Activated naive CD8-positive, alpha-beta T cell treated with anti-CD3 and anti-CD28 coated beads for 36 hours (primary cell): ENCODE data around the gene BCAM. TPM values are rescaled to one million over a fixed set of nuclear protein-coding genes. Genes with fewer than 3 reads are reported as not detected.
A peak's percentile ranks its signal among the peaks of the same experiment; 100 is the strongest.
"Not testable (repeated sequence)": the region's sequence is repeated elsewhere in the genome, so short reads cannot be mapped to it uniquely, and the experiment has no call there.

Experiments
- DNase-seq: peaks from one replicate; pipeline ENCODE4 v3.0.0; 2021
- H3K27ac Mint-ChIP-seq: one replicate; pipeline ENCODE4 v1.8.0; 2022; ENCODE audit warnings: mild to moderate bottlenecking, moderate library complexity, mixed read lengths
- H3K27me3 Mint-ChIP-seq: one replicate; pipeline ENCODE4 v1.8.0; 2022; ENCODE audit warnings: mild to moderate bottlenecking, mixed read lengths
- H3K36me3 Mint-ChIP-seq: one replicate; pipeline ENCODE4 v1.8.0; 2021; ENCODE audit warnings: mild to moderate bottlenecking, mixed read lengths
- H3K4me1 Mint-ChIP-seq: one replicate; pipeline ENCODE4 v1.8.0; 2021; ENCODE audit warnings: mixed read lengths
- H3K4me3 Mint-ChIP-seq: one replicate; pipeline ENCODE4 v1.8.0; 2022; ENCODE audit warnings: mild to moderate bottlenecking, moderate library complexity, mixed read lengths
- H3K9me3 Mint-ChIP-seq: one replicate; pipeline ENCODE4 v1.8.0; 2022; ENCODE audit warnings: mixed read lengths
- total RNA-seq, 2 experiments: library from RNA; stranded (reverse); gene quantifications; one replicate each; pipeline ENCODE4 v1.2.3, GENCODE V29; 2021

Gene BCAM
- total RNA-seq, 2 experiments from 2014 or later, result not detected

DNA sequence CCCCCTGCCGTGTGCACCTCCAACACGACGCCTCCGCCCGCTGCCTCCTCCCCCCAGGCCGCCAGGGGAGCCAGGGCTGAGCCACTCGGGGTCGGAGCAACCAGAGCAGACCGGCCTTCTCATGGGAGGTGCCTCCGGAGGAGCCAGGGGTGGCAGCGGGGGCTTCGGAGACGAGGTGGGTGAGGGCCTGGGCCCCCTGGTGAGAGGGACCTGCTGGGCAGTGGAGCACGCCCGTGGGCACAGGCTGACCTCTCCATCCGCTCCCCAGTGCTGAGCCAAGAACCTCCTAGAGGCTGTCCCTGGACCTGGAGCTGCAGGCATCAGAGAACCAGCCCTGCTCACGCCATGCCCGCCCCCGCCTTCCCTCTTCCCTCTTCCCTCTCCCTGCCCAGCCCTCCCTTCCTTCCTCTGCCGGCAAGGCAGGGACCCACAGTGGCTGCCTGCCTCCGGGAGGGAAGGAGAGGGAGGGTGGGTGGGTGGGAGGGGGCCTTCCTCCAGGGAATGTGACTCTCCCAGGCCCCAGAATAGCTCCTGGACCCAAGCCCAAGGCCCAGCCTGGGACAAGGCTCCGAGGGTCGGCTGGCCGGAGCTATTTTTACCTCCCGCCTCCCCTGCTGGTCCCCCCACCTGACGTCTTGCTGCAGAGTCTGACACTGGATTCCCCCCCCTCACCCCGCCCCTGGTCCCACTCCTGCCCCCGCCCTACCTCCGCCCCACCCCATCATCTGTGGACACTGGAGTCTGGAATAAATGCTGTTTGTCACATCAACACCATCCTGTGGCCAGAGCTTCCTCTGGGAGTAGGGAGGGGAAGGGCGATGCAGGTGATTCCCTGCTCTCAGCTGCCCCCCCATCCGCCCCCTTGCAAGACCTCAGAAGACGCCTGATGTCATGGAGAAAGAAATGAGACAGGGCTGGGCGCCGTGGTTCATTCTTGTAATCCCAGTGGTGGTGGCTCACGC is 12.0 kb downstream of the BCAM start:
- H3K9me3 Mint-ChIP-seq, result no peaks in the 10 kb centered on the region
- no peaks in the 10 kb centered on the region for H3K4me1 Mint-ChIP-seq
- no peaks in the 10 kb centered on the region for H3K36me3 Mint-ChIP-seq

DNA sequence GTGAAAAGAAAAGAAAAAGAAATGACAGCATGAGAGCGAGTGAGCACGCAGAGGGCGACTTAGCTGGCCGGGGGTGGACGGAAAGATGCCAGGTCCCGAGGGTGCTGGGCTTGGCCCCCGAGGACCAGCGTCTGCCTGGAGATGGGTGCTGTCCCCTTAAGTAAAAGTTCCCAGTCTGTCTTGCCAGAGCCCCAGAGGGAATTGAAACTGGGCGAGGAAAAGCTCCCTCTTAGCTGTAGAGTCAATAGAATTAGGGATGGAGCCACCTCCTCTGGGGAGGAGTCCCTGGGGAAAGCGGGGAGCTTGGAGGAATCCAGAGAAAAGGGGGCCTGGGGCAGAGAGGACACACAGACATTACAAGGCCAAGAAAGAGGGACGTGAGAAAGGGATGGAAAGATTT is 13.3 kb downstream of the BCAM start:
- no peak for DNase-seq
- H3K4me3 Mint-ChIP-seq, result no peak overlapping the region
- no peak overlapping the region for H3K27ac Mint-ChIP-seq

More for the DNA sequence above, 12.0 kb downstream of the BCAM start:
- DNase-seq, result no peak
- no peak overlapping the region for H3K27ac Mint-ChIP-seq
- no peak overlapping the region for H3K4me3 Mint-ChIP-seq
- peaks cover 3% of the 10 kb centered on the region for H3K27me3 Mint-ChIP-seq

DNA sequence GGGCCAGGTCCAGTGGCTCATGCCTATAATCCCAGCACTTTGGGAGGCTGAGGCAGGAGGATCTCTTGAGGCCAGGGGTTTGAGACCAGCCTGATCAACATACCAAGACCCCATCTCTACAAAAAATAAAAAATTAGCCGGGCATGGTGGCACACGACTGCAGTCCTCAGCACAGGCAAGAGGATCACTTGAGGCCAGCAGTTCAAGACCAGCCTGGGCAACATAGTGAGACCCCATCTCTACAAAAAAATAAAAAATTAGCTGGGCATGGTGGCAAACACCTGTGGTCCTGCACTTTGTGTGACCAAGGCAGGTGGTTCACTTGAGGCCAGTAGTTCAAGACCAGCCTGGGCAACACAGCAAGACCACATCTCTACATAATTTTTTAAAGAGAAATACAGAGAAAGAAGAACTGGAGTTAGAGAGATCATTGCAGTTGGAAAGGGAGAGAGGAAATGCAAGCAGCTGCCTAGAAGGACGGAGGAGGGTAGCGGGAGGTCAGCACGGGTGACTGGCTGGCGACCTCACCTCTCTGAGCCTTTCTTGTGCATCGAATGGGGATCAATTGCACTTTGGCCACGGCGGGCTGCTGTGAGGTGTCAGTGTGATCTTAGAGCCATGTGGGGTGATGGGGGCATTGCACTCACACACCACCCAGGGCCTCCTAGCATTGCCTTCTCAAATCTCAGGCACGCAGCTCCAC is 13.9 kb downstream of the BCAM start:
- Mint-ChIP-seq H3K27ac (no peak overlapping the region), H3K4me3 (no peak overlapping the region), H3K27me3 (peaks cover 10% of the 10 kb centered on the region), H3K36me3 (no peaks in the 10 kb centered on the region), H3K4me1 (no peaks in the 10 kb centered on the region), H3K9me3 (no peaks in the 10 kb centered on the region)
- no peak for DNase-seq

More for the DNA sequence above, 13.3 kb downstream of the BCAM start:
- H3K9me3 Mint-ChIP-seq, result no peaks in the 10 kb centered on the region
- H3K36me3 Mint-ChIP-seq, result no peaks in the 10 kb centered on the region
- no peaks in the 10 kb centered on the region for H3K4me1 Mint-ChIP-seq
- peaks cover 7% of the 10 kb centered on the region for H3K27me3 Mint-ChIP-seq

DNA sequence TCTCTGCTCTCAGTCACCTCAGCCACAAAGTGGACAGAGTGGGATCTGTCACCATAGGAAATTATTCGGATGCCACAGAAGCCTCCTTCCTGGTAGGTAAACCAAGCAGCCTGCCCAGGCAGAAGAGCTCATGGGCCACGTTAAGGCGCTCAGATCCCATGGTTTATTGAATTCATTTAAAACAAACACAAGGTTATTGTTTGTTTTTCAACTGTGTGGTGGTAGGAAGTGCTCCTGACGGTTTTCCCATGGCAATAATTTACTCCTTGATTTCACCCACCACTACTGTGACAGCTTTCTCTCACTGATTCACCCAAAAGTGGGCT is 14.4 kb downstream of the BCAM start:
- no peak overlapping the region for H3K4me3 Mint-ChIP-seq
- no peaks in the 10 kb centered on the region for H3K9me3 Mint-ChIP-seq
- no peak for DNase-seq
- no peaks in the 10 kb centered on the region for H3K36me3 Mint-ChIP-seq
- no peak overlapping the region for H3K27ac Mint-ChIP-seq
- H3K4me1 Mint-ChIP-seq, result no peaks in the 10 kb centered on the region
- peaks cover 10% of the 10 kb centered on the region for H3K27me3 Mint-ChIP-seq

DNA sequence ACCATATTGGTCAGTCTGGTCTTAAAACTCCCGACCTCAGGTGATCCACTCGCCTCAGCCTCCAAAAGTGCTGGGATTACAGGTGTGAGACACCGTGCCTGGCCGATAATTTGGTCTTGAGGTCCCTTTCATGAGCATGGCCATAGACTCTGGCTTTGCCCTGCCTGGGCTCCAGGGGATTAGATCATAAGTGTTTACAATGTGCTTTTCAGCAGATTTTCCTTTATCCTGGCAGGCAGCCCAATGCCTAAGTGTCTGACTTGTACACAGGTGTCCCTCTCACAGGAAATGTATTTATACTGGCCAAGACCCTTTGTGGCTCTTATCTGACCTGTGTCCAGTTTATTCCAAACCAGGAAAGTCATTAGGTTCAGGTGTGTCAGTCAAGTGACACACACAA is 15.9 kb downstream of the BCAM start:
- H3K4me3 Mint-ChIP-seq, result no peak overlapping the region
- DNase-seq, result no peak
- no peaks in the 10 kb centered on the region for H3K4me1 Mint-ChIP-seq
- no peaks in the 10 kb centered on the region for H3K9me3 Mint-ChIP-seq
- H3K27me3 Mint-ChIP-seq, result peaks cover 10% of the 10 kb centered on the region
- H3K27ac Mint-ChIP-seq, result no peak overlapping the region
- H3K36me3 Mint-ChIP-seq, result no peaks in the 10 kb centered on the region

DNA sequence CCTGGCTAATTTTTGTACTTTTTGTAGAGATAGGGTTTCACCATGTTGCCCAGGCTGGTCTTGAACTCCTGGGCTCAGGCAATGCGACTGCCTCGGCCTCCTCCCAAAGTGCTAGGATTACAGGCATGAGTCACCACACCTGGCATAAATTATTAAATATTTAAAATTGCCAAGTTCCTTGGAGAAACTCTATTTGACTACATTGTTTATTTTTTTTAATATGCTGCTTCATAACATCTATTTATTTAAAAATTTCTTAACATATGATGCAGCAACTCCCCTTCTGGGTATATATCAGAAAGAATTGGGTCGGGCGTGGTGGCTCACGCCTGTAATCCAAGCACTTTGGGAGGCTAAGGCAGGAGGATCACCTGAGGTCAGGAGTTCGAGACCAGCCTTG is 24.0 kb downstream of the BCAM start:
- not testable (repeated sequence) for H3K27me3 Mint-ChIP-seq, H3K36me3 Mint-ChIP-seq, DNase-seq, H3K4me1 Mint-ChIP-seq, H3K27ac Mint-ChIP-seq, H3K9me3 Mint-ChIP-seq, H3K4me3 Mint-ChIP-seq

DNA sequence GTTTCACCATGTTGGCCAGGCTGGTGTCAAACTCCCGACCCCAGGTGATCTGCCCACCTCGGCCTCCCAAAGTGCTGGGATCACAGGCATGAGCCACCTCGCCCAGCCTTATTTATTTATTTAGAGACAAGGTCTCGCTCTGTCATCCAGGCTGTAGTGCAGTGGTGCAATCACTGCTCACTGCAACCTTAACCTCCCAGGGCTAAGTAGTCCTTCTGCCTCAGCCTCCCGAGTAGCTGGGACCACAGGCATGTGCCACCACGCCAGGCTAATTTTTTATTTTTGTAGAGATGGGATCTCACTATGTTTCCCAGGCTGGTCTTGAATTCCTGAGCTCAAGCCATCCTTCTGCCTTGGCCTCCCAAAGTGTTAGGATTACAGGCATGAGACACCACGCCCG is 25.5 kb downstream of the BCAM start:
- H3K27me3 Mint-ChIP-seq, H3K27ac Mint-ChIP-seq, DNase-seq, H3K4me1 Mint-ChIP-seq, H3K36me3 Mint-ChIP-seq, H3K9me3 Mint-ChIP-seq, H3K4me3 Mint-ChIP-seq: not testable (repeated sequence)

DNA sequence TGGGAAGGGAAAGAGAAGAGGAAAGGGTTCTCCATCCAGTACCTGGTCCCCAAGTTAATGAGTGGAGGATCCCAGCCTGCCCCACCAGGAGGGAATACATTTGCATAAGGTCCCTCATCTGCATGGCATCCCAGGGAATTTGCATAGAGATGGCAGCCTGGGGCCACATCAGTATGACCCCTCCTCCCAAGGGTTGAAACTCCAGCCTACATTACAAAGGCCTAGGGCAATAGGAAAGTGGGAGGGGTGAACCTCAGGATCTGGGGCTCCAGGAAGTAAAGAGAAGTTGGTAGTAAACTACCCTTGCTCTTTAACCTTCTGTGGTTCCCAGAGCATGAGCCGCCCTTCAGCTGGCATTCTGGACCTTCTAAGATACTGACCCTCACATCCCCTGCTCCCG is 30.4 kb downstream of the BCAM start:
- Mint-ChIP-seq H3K4me1 (peaks cover 2% of the 10 kb centered on the region), H3K36me3 (no peaks in the 10 kb centered on the region), H3K27ac (no peak overlapping the region), H3K9me3 (no peaks in the 10 kb centered on the region), H3K4me3 (no peak overlapping the region), H3K27me3 (peaks cover 8% of the 10 kb centered on the region)
- DNase-seq, result no peak

DNA sequence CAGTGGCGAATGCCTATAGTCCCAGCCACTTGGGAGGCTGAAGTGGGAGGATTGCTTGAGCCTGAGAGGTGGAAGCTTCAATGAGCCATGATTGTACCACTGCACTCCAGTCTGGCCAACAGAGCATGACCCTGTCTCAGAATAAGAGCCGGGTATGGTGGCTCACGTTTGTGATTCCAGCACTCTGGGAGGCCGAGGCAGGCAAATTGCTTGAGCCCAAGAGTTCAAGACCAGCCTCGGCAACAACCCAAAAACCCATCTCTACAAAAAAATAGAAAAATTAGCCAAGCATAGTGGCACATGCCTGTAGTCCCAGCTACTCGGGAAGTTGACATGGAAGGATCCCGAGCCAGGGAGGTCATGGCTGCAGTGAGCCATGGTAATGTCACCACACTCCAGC is 31.9 kb downstream of the BCAM start:
- Mint-ChIP-seq H3K27me3 (peaks cover 11% of the 10 kb centered on the region), H3K36me3 (no peaks in the 10 kb centered on the region), H3K4me3 (no peak overlapping the region), H3K4me1 (peaks cover 10% of the 10 kb centered on the region), H3K9me3 (no peaks in the 10 kb centered on the region), H3K27ac (no peak overlapping the region)
- DNase-seq, result no peak

DNA sequence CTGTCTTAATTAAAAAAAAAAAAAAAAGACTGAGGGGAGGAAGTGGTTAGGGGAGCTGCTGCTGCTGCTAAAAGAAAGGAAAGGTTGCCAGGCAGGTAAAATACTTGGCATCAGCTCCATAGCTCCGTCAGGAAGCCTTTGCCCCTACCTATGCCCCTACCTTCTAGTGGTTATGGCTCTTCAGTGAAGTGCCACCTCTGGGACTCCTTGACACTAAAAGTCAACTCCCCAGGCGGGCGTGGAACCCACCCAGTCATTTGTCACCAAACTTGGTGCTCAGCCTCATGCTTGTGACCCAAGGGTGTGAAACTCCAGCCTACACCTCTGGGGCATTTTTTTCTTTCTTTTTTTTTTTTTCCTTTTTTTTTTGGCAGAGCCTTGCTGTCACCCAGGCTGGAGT is 32.3 kb downstream of the BCAM start:
- no peak for DNase-seq
- no peak overlapping the region for H3K4me3 Mint-ChIP-seq
- H3K27me3 Mint-ChIP-seq, result peaks cover 15% of the 10 kb centered on the region
- no peaks in the 10 kb centered on the region for H3K9me3 Mint-ChIP-seq
- no peaks in the 10 kb centered on the region for H3K36me3 Mint-ChIP-seq
- H3K27ac Mint-ChIP-seq, result no peak overlapping the region
- H3K4me1 Mint-ChIP-seq, result peaks cover 10% of the 10 kb centered on the region

DNA sequence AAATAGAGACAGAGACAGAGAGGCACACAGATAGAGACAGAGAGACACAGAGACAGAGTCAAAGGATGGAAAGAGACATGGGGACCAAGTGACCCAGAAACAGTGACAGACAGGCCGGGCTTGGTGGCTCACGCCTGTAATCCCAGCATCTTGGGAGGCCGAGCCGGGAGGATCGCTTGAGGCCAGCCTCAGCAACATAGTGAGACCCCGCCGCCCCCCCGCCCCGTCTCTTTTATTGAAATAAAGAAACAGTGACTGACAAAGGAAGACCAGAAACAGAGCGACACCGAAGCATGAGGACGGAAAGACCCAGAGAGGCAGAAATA is 36.3 kb downstream of the BCAM start:
- peaks cover 43% of the 10 kb centered on the region for H3K27me3 Mint-ChIP-seq
- no peaks in the 10 kb centered on the region for H3K9me3 Mint-ChIP-seq
- H3K4me3 Mint-ChIP-seq, result peak overlapping the region; percentile 88
- H3K4me1 Mint-ChIP-seq, result peaks cover 19% of the 10 kb centered on the region
- H3K36me3 Mint-ChIP-seq, result no peaks in the 10 kb centered on the region
- peak overlapping the region; percentile 1 for H3K27ac Mint-ChIP-seq
- no peak for DNase-seq

DNA sequence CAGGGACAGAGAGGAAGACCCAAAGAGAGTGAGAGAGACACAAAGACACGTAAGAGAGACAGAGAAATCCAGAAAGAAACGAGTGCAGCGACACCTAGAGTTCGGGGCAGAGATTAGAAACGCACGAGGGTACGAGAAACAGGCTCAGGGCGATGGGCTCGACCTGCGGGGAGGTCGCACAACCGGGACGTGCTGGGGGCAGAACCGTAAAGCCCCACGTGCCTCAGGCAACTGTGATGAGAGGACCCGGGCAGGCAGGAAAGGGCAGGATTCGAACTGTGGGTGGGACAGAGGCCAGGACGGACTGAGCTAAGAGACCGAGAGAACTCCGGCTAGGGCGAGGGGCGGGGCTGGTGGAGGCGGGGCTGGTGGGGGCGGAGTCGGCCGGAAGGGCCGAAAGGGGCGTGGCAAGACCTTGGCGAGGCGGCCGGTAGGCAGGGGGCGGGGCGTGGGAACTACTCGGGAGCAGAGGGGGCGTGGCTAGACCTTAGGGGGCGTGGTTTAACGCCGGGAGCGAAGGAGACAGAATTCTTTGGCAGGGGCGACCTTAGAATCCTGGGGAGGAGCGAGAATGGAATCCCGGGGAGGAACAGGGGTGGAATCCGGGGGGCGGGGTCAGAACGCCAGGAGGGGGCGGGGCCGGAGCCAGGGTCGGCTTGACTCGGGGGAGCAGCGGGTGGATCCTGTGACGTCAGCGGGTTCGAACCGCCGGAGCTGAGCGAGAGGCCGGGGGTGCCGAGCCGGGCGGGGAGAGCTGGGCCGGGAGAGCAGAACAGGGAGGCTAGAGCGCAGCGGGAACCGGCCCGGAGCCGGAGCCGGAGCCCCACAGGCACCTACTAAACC is 36.9 kb downstream of the BCAM start, which contains the start of gene NECTIN2:
NECTIN2 (plus strand) TSS at position 686 of the 843 bp plus-strand sequence. CDS start 229 bp downstream, outside the sequence.
- Mint-ChIP-seq H3K27ac (peak within 1 kb of the TSS; percentile 1), H3K36me3 (no peaks in the 10 kb centered on the region), H3K4me1 (peaks cover 19% of the 10 kb centered on the region), H3K4me3 (peak within 1 kb of the TSS; percentile 88), H3K27me3 (peaks cover 43% of the 10 kb centered on the region), H3K9me3 (no peaks in the 10 kb centered on the region)
- DNase-seq, result peak; percentile 89

DNA sequence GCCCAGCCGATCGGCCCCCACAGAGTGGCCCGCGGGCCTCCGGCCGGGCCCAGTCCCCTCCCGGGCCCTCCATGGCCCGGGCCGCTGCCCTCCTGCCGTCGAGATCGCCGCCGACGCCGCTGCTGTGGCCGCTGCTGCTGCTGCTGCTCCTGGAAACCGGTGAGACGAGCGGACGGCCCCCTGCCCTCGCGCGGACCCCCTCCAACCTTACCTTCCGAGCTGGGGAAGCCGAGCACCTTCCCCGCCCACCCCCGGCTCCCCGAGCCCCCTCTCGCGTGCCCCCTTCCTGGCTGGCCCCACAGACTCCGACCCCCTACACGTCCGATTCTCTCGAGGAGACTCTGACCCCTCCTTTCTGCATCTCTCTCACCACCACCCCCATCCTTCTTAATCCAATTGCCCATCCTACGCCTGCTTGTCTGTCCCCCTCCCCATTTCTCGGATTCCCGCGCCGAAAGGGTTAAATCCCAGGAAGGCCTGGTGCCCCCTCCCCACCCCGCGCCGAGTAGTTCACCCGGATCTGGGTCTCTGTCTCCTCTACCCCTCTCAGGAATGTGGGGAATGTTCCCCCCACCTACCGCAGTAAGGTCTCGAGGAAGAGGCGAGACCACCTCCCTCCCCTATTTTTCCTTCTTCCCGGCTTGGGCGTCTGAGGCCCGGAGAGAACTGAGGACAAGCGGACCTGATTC is 37.7 kb downstream of the BCAM start:
- no peak for DNase-seq
- Mint-ChIP-seq H3K27ac (no peak overlapping the region), H3K9me3 (no peaks in the 10 kb centered on the region), H3K27me3 (peaks cover 43% of the 10 kb centered on the region), H3K4me3 (peak overlapping the region; percentile 71), H3K4me1 (peaks cover 16% of the 10 kb centered on the region), H3K36me3 (no peaks in the 10 kb centered on the region)

DNA sequence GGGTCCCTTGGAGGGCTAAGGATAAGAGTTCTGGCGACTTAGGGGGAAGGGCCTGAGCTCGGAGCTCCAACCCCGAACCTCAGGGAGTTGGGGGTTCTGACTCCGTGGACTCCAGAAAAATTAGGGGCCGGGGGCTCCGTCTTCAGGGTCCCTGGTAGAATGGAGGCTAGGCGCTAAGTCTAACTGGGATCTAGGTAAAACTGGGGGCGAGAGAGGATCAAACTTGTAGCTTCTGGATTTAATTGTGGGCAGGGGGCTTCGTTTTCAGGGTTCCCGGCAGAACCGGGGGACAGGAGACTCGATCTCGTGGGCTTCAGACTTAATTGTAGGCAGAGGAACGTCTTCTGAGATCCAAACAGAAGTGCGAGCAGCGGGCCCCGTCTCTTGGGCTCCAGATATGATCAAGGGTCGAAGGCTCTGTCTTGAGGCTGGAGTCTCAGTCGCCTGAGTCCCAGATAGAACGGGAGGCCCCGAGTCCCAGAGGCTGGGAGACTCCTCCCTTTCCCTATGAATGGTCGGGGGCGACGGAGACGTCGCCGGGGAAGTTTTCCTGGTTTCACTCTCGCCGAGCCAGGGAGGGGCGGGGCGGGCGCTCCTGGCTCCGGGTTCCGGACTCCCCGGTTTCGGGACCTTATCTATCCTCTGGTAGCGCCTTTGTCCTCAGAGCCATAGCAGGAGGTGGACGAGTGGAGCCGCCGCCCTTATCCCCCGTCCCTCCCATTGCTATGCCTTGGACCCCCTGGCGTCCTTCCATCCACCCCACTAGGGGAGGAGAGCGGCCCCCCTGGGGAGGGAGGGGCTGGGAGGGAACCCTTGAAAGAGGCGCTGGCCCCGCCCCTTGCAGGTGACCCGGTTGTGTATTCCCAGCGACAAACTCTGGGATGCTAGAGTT is 38.5 kb downstream of the BCAM start:
- Mint-ChIP-seq H3K4me1 (peaks cover 16% of the 10 kb centered on the region), H3K9me3 (no peaks in the 10 kb centered on the region), H3K36me3 (no peaks in the 10 kb centered on the region), H3K27ac (no peak overlapping the region), H3K27me3 (peaks cover 43% of the 10 kb centered on the region), H3K4me3 (peak overlapping the region; percentile 71)
- DNase-seq, result no peak
